HEK293 (cell line): Measurements from ENCODE around the gene ARFGEF2.

Experiments
- CTCF ChIA-PET: fragments of 350-600 bp; formaldehyde crosslinking; extraction: SDS; loops from one replicate; lab custom pipeline; 2021; ENCODE audit warnings: antibody characterized with exemption; lab: Yijun Ruan, JAX
- POLR2A ChIA-PET: fragments of 300-600 bp; formaldehyde crosslinking; extraction: SDS; loops from one replicate; lab custom pipeline; 2020; ENCODE audit warnings: antibody characterized with exemption, inconsistent platforms; lab: Yijun Ruan, JAX
- H3K27ac ChIP-seq: fragments of 200-500 bp; sonication (Bioruptor generic); 2 replicates; pipeline ENCODE4 v1.5.1; 2014; ENCODE audit warnings: low read depth, low read length, control low read depth, inconsistent platforms; ENCODE audit errors: extremely low read depth
- H3K36me3 ChIP-seq, 2 experiments: fragments of 200-500 bp in 1 of 2; sonication (Bioruptor generic) in 1 of 2; 1 replicate in 1 of 2; 2 replicates in 1 of 2; pipeline ENCODE4 v1.5.1; 2014 to 2017; ENCODE audit warnings: inconsistent platforms in 2 of 2, low read length in 2 of 2; ENCODE audit not compliant: control insufficient read depth in 2 of 2, insufficient read depth in 1 of 2
- H3K4me1 ChIP-seq: fragments of 200-500 bp; sonication (Bioruptor generic); 2 replicates; pipeline ENCODE4 v1.5.1; 2014; ENCODE audit warnings: mild to moderate bottlenecking, low read length, inconsistent platforms; ENCODE audit not compliant: control insufficient read depth, insufficient read depth
- H3K4me3 ChIP-seq: 2 replicates; pipeline ENCODE4 v1.5.1; 2011; ENCODE audit warnings: low read depth, mild to moderate bottlenecking, control low read depth, low read length, moderate library complexity
- H3K9me3 ChIP-seq: fragments of 200-500 bp; sonication (Bioruptor generic); 2 replicates; pipeline ENCODE4 v1.5.1; 2014; ENCODE audit warnings: low read depth, low read length, inconsistent platforms; ENCODE audit not compliant: control insufficient read depth, insufficient read depth
- GFI1B ChIP-seq: fragments of 450-650 bp; formaldehyde crosslinking; IDR thresholded peaks from 2 replicates; pipeline ENCODE4 v1.5.1; 2016; ENCODE audit warnings: missing biosample characterization, missing genetic modification characterization
- MYNN ChIP-seq: fragments of 450-650 bp; formaldehyde crosslinking; IDR thresholded peaks from 2 replicates; pipeline ENCODE4 v1.5.1; 2016; ENCODE audit warnings: missing biosample characterization, missing genetic modification characterization, borderline replicate concordance
- OSR2 ChIP-seq: fragments of 450-650 bp; formaldehyde crosslinking; IDR thresholded peaks from 2 replicates; pipeline ENCODE4 v1.5.1; 2016; ENCODE audit warnings: missing biosample characterization, missing genetic modification characterization
- REPIN1 ChIP-seq: fragments of 450-650 bp; formaldehyde crosslinking; IDR thresholded peaks from 2 replicates; pipeline ENCODE4 v1.5.1; 2017; ENCODE audit warnings: missing biosample characterization, missing genetic modification characterization, low read depth
- WT1 ChIP-seq: fragments of 450-650 bp; formaldehyde crosslinking; IDR thresholded peaks from 2 replicates; pipeline ENCODE4 v1.5.1; 2016; ENCODE audit warnings: missing biosample characterization, missing genetic modification characterization
- ZBTB21 ChIP-seq: fragments of 450-650 bp; formaldehyde crosslinking; IDR thresholded peaks from 2 replicates; pipeline ENCODE4 v1.5.1; 2017; ENCODE audit warnings: missing biosample characterization, missing genetic modification characterization
- ZBTB48 ChIP-seq: fragments of 450-650 bp; formaldehyde crosslinking; IDR thresholded peaks from 2 replicates; pipeline ENCODE4 v1.5.1; 2016; ENCODE audit warnings: missing biosample characterization, missing genetic modification characterization
- ZBTB7A ChIP-seq: fragments of 450-650 bp; formaldehyde crosslinking; IDR thresholded peaks from 2 replicates; pipeline ENCODE4 v1.5.1; 2016; ENCODE audit warnings: low read depth, missing biosample characterization, missing genetic modification characterization
- ZFP3 ChIP-seq: fragments of 450-650 bp; formaldehyde crosslinking; IDR thresholded peaks from 2 replicates; pipeline ENCODE4 v1.5.1; 2016; ENCODE audit warnings: low read depth, missing biosample characterization, missing genetic modification characterization
- ZNF121 ChIP-seq: fragments of 450-650 bp; formaldehyde crosslinking; IDR thresholded peaks from 2 replicates; pipeline ENCODE4 v1.5.1; 2016; ENCODE audit warnings: missing biosample characterization, missing genetic modification characterization
- ZNF140 ChIP-seq: fragments of 450-650 bp; formaldehyde crosslinking; IDR thresholded peaks from 2 replicates; pipeline ENCODE4 v1.5.1; 2016; ENCODE audit warnings: missing biosample characterization, missing genetic modification characterization
- ZNF157 ChIP-seq: fragments of 450-650 bp; formaldehyde crosslinking; IDR thresholded peaks from 2 replicates; pipeline ENCODE4 v1.5.1; 2016; ENCODE audit warnings: missing biosample characterization, missing genetic modification characterization
- ZNF211 ChIP-seq: fragments of 450-650 bp; formaldehyde crosslinking; IDR thresholded peaks from 2 replicates; pipeline ENCODE4 v1.5.1; 2016; ENCODE audit warnings: low read depth, missing biosample characterization, missing genetic modification characterization
- ZNF221 ChIP-seq: fragments of 450-650 bp; formaldehyde crosslinking; IDR thresholded peaks from 2 replicates; pipeline ENCODE4 v1.5.1; 2017; ENCODE audit warnings: missing biosample characterization, missing genetic modification characterization, borderline replicate concordance
- ZNF335 ChIP-seq: fragments of 450-650 bp; formaldehyde crosslinking; conservative IDR thresholded peaks from 2 replicates; pipeline ENCODE4 v1.5.1; 2016; ENCODE audit warnings: missing biosample characterization, missing genetic modification characterization
- ZNF391 ChIP-seq: fragments of 450-650 bp; formaldehyde crosslinking; IDR thresholded peaks from 2 replicates; pipeline ENCODE4 v1.5.1; 2016; ENCODE audit warnings: low read depth, missing biosample characterization, missing genetic modification characterization, borderline replicate concordance
- ZNF426 ChIP-seq: fragments of 450-650 bp; formaldehyde crosslinking; IDR thresholded peaks from 2 replicates; pipeline ENCODE4 v1.5.1; 2017; ENCODE audit warnings: missing biosample characterization, missing genetic modification characterization, mild to moderate bottlenecking, inconsistent platforms, moderate library complexity
- ZNF433 ChIP-seq: fragments of 450-650 bp; formaldehyde crosslinking; IDR thresholded peaks from 2 replicates; pipeline ENCODE4 v1.5.1; 2016; ENCODE audit warnings: missing biosample characterization, missing genetic modification characterization, low read depth
- ZNF514 ChIP-seq: fragments of 450-650 bp; formaldehyde crosslinking; IDR thresholded peaks from 2 replicates; pipeline ENCODE4 v1.5.1; 2016; ENCODE audit warnings: missing biosample characterization, missing genetic modification characterization
- ZNF521 ChIP-seq: fragments of 450-650 bp; formaldehyde crosslinking; IDR thresholded peaks from 2 replicates; pipeline ENCODE4 v1.5.1; 2017; ENCODE audit warnings: missing biosample characterization, mild to moderate bottlenecking, missing genetic modification characterization
- ZNF548 ChIP-seq: fragments of 450-650 bp; formaldehyde crosslinking; IDR thresholded peaks from 2 replicates; pipeline ENCODE4 v1.5.1; 2016; ENCODE audit warnings: missing biosample characterization, missing genetic modification characterization
- ZNF596 ChIP-seq: fragments of 450-650 bp; IDR thresholded peaks from 2 replicates; pipeline ENCODE4 v1.5.0; 2018; ENCODE audit warnings: missing biosample characterization, mild to moderate bottlenecking, missing genetic modification characterization, moderate library complexity
- ZNF629 ChIP-seq: fragments of 450-650 bp; formaldehyde crosslinking; IDR thresholded peaks from 2 replicates; pipeline ENCODE4 v1.5.1; 2017; ENCODE audit warnings: missing biosample characterization, missing genetic modification characterization
- ZSCAN23 ChIP-seq: fragments of 450-650 bp; formaldehyde crosslinking; IDR thresholded peaks from 2 replicates; pipeline ENCODE4 v1.5.1; 2016; ENCODE audit warnings: missing biosample characterization, missing genetic modification characterization
- TF ChIP-seq, protein P1 (sequence below): fragments of 450-650 bp; formaldehyde crosslinking; IDR thresholded peaks from 2 replicates; pipeline ENCODE4 v1.5.0; 2017; ENCODE audit warnings: missing biosample characterization, missing genetic modification characterization, borderline replicate concordance
- TF ChIP-seq, protein P2 (sequence below): fragments of 450-650 bp; formaldehyde crosslinking; IDR thresholded peaks from 2 replicates; pipeline ENCODE4 v1.5.1; 2016; ENCODE audit warnings: missing biosample characterization, missing genetic modification characterization

ARFGEF2 gene

DNA sequence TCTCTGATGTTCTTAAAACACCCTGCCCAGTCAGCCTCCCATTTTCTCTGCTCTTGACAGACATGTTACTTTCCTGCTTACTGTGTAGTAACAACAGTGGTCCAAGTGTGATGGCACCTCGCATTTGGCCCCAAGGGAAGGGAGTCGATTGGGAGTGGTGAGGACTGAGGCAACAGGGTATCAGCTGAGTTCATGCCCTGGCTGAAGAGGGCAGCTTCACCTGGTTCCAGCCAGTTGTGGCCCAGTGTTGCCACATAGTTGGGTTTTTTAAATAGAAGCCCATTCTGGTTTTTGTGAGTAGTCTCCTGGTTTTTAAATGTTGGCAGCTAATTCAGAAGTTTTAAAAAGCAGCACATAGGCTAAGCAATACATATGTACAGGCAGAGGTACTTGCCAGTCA, 37.2 kb downstream of the ARFGEF2 start:
- TF ChIP-seq ZNF514 (tag by site-specific recombination), result no peak
- no peak for TF ChIP-seq MYNN (tag by site-specific recombination)
- no peak for TF ChIP-seq ZNF221 (tag by site-specific recombination)
- TF ChIP-seq ZNF157 (tag by site-specific recombination), result no peak
- no peak for TF ChIP-seq ZNF596 (tag by site-specific recombination)
- TF ChIP-seq ZBTB21 (tag by site-specific recombination), result no peak
- no peak for TF ChIP-seq ZFP3 (tag by site-specific recombination)
- TF ChIP-seq ZNF140, result no peak
- TF ChIP-seq ZBTB48 (tag by site-specific recombination), result no peak
- TF ChIP-seq ZNF335 (tag by site-specific recombination), result no peak
- no peak for TF ChIP-seq ZSCAN23 (tag by site-specific recombination)
- TF ChIP-seq, protein P1, sequence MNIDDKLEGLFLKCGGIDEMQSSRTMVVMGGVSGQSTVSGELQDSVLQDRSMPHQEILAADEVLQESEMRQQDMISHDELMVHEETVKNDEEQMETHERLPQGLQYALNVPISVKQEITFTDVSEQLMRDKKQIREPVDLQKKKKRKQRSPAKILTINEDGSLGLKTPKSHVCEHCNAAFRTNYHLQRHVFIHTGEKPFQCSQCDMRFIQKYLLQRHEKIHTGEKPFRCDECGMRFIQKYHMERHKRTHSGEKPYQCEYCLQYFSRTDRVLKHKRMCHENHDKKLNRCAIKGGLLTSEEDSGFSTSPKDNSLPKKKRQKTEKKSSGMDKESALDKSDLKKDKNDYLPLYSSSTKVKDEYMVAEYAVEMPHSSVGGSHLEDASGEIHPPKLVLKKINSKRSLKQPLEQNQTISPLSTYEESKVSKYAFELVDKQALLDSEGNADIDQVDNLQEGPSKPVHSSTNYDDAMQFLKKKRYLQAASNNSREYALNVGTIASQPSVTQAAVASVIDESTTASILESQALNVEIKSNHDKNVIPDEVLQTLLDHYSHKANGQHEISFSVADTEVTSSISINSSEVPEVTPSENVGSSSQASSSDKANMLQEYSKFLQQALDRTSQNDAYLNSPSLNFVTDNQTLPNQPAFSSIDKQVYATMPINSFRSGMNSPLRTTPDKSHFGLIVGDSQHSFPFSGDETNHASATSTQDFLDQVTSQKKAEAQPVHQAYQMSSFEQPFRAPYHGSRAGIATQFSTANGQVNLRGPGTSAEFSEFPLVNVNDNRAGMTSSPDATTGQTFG, result no peak
- TF ChIP-seq WT1, result no peak
- no peak for TF ChIP-seq OSR2 (tag by site-specific recombination)
- TF ChIP-seq ZNF629 (tag by site-specific recombination), result no peak
- TF ChIP-seq ZNF521 (tag by site-specific recombination), result no peak
- TF ChIP-seq ZNF548, result no peak
- POLR2A ChIA-PET, result no interaction called here
- no peak overlapping the region for H3K4me3 ChIP-seq
- H3K4me1 ChIP-seq, result no peaks in the 10 kb centered on the region
- no peak overlapping the region for H3K27ac ChIP-seq
- H3K36me3 ChIP-seq, result peaks cover 0 to 68% of the 10 kb centered on the region in 2 experiments; a peak in 2 of 3 replicates
- no peaks in the 10 kb centered on the region for H3K9me3 ChIP-seq
- CTCF ChIA-PET, result interaction anchor here (0.6 kb wide), 1 partner anchor 16 kb away, joined by 3 read pairs; no protein-coding TSS in a partner anchor

GRCh38 chr20:48959899-48960550, 38.5 kb downstream of the ARFGEF2 start:
- TF ChIP-seq REPIN1 (tag by site-specific recombination), result no peak
- 0 out of 2 replicates have a peak, but pooled peaks have one; percentile 20 for TF ChIP-seq ZNF211 (tag by site-specific recombination)
- TF ChIP-seq ZNF426 (tag by site-specific recombination), result no peak
- H3K4me1 ChIP-seq, result no peaks in the 10 kb centered on the region
- H3K27ac ChIP-seq, result no peak overlapping the region
- ChIA-PET POLR2A (no interaction called here), CTCF (no interaction called here)
- no peaks in the 10 kb centered on the region for H3K9me3 ChIP-seq
- H3K36me3 ChIP-seq, result peaks cover 0 to 63% of the 10 kb centered on the region in 2 experiments; a peak in 2 of 3 replicates
- H3K4me3 ChIP-seq, result no peak overlapping the region

DNA sequence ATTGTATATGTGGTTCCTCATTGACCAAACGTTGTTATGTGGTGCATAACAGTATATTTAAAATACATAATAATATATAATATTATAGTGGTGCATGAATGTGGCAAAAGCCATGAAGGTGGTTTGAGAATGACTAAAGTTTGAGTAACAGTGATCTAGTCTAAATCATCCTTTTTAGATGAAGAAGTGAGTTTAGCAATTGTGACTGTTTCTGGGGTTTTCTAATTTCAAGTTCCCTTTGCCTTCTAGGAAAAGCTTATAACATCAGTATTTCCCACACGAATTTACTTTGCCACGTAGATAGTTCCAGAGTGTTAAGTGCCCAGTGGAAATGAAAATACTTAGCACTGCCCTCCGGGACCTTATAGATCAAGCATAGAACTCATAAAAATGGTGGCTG, 40.9 kb downstream of the ARFGEF2 start:
- ChIA-PET CTCF (interaction anchor here (0.9 kb wide), 1 partner anchor 342 kb away, joined by 6 read pairs; no protein-coding TSS in a partner anchor), POLR2A (no interaction called here)
- Histone ChIP-seq H3K36me3 (peaks cover 0 to 56% of the 10 kb centered on the region in 2 experiments; a peak in 2 of 3 replicates), H3K4me1 (no peaks in the 10 kb centered on the region), H3K9me3 (no peaks in the 10 kb centered on the region), H3K27ac (no peak overlapping the region), H3K4me3 (no peak overlapping the region)
- TF ChIP-seq OSR2 (tag by site-specific recombination), result no peak
- no peak for TF ChIP-seq ZNF391 (tag by site-specific recombination)
- TF ChIP-seq ZNF121 (tag by site-specific recombination), result no peak
- no peak for TF ChIP-seq MYNN (tag by site-specific recombination)
- TF ChIP-seq, protein P2, sequence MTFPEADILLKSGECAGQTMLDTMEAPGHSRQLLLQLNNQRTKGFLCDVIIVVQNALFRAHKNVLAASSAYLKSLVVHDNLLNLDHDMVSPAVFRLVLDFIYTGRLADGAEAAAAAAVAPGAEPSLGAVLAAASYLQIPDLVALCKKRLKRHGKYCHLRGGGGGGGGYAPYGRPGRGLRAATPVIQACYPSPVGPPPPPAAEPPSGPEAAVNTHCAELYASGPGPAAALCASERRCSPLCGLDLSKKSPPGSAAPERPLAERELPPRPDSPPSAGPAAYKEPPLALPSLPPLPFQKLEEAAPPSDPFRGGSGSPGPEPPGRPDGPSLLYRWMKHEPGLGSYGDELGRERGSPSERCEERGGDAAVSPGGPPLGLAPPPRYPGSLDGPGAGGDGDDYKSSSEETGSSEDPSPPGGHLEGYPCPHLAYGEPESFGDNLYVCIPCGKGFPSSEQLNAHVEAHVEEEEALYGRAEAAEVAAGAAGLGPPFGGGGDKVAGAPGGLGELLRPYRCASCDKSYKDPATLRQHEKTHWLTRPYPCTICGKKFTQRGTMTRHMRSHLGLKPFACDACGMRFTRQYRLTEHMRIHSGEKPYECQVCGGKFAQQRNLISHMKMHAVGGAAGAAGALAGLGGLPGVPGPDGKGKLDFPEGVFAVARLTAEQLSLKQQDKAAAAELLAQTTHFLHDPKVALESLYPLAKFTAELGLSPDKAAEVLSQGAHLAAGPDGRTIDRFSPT (tag by site-specific recombination), result no peak
- TF ChIP-seq, protein P1, result no peak
- TF ChIP-seq ZNF433 (tag by site-specific recombination), result no peak
- TF ChIP-seq GFI1B (tag by site-specific recombination), result no peak
- no peak for TF ChIP-seq ZBTB7A (tag by site-specific recombination)
